ENCODE data around the gene SLC22A12. TPM values are rescaled to one million over a fixed set of nuclear protein-coding genes. Genes with fewer than 3 reads are reported as not detected.

The SLC22A12 gene
- total RNA-seq, 2 donors from 2014 or later = not detected

- intact Hi-C loops (cut with DNase I) = no loop called here
- DNase-seq (ENCODE audit: low spot score) = no peak
These were observed 23.9 kb downstream of the SLC22A12 start for GRCh38 chr11:64614917-64615316.

DNA sequence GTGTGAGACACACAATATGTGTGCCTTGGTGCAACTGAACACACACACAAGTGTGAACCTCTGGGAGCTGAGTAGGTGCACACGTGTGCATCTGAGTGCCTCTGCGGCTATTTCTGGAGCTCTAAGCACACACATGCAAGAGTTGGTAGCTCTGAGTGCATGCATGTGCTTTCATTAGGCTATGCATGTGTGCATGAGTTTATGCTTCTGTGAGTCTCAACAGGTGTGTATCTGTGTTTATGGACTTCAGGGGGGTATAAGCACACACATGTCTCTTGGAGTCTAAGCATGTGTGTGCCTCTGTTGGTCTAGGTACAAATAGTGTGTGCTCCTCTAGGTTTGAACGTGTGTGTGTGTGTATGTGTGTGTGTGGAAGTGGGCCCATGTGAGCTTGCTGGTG, 25.8 kb downstream of the SLC22A12 start:
- DNase-seq (ENCODE audit: low spot score) = no peak
- intact Hi-C loops (cut with DNase I) = no loop called here

DNA sequence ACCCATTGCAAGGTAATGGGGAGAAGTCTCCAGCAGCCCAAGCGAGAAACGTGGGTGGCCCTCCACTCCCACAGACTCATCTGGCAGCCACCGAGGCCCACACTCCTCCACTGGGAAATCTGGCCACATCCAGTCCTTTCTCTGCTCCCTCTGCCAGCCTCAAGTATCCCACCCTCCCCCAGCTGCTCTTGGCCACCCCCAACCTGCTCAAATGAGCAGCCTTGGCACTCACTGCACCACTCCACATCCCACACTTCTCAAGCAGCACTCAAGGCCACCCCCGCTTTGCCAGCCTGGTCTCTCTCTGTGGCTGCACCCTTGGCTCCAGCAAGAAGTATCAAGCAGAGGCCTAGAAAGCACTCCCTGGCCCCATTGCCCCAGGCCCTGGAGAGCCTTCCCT, 28.2 kb downstream of the SLC22A12 start:
- intact Hi-C loops (cut with DNase I) = no loop called here
- DNase-seq (ENCODE audit: low spot score) = no peak

- intact Hi-C loops (cut with DNase I) = no loop called here
- DNase-seq (ENCODE audit: low spot score) = no peak
These were observed 28.9 kb downstream of the SLC22A12 start for GRCh38 chr11:64619811-64620380.

GRCh38 chr11:64620381-64620971, 29.5 kb downstream of the SLC22A12 start:
- no peak for DNase-seq (ENCODE audit: low spot score)

GRCh38 chr11:64621283-64622019, 30.4 kb downstream of the SLC22A12 start:
- intact Hi-C loops (cut with DNase I) = no loop called here
- DNase-seq (ENCODE audit: low spot score) = no peak

More at GRCh38 chr11:64620381-64620971, 29.5 kb downstream of the SLC22A12 start:
- intact Hi-C loops (cut with DNase I) = no loop called here

- intact Hi-C loops (cut with DNase I) = no loop called here
- DNase-seq (ENCODE audit: low spot score) = no peak
These were observed 31.7 kb downstream of the SLC22A12 start for GRCh38 chr11:64622681-64623080.

- DNase-seq (ENCODE audit: low spot score) = no peak
- intact Hi-C loops (cut with DNase I) = no loop called here
These were observed 34.0 kb downstream of the SLC22A12 start for GRCh38 chr11:64624883-64625481.

DNA sequence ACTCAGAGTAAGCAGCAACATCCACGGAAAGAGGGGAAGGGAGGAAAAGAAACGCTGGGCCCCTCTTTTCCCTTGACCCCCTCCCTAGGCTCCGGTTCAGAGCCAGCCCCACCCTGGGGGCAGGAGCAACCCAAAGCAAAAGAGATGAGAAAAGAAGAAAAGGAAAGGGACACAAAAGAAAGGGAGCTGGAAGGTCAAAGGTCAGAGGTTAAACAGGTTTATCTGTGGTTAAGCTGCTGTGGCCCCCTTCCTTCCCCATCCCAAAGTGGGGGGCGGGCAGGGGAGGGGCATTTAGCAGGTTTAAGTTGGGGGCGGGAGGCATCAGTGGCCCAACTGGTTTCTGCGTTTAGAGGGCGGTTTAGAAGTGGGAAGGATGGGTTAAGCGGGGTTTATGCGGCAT, 35.6 kb downstream of the SLC22A12 start:
- no peak for DNase-seq (ENCODE audit: low spot score)
- intact Hi-C loops (cut with DNase I) = no loop called here

DNA sequence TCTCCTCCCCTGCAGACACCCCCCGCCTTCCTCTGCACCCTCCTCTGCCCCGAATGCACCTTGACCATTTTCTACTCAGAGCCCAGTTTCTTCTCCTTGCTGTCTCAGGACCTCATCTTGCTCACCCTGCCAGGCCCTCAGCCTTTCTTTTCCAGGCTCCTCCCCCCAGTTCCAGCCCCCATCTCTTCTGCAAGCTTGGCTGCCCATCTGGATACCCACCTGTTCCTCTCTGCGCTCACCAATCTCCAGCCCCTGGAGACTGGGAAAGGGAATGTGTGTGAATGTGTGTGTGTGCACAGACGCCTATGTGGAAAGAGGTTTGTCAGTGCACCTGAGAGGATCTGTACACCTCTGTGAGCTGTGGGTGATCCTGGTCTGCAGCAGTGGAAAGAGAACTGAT, 36.4 kb downstream of the SLC22A12 start:
- intact Hi-C loops (cut with DNase I) = no loop called here
- DNase-seq (ENCODE audit: low spot score) = no peak

DNA sequence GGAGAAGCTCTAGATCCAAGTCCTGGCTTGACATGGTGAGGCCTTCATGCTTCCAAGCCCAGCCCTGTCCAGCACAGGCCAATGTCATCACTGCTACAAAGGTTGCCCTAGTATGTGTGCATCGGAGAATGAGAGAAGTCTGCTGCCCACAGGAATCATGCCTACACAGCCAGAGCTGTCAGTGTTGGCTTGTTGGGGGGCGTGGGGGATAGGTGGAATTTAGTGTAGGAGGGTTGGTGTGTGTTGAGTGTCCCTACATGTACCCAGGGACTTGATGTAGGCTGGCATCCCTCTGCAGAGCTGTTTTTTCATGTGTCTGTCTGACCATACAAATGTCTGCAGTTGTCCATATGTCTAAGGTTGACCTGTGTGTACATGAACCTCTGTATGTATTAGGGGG, 37.6 kb downstream of the SLC22A12 start:
- no peak for DNase-seq (ENCODE audit: low spot score)
- intact Hi-C loops (cut with DNase I) = no loop called here

DNA sequence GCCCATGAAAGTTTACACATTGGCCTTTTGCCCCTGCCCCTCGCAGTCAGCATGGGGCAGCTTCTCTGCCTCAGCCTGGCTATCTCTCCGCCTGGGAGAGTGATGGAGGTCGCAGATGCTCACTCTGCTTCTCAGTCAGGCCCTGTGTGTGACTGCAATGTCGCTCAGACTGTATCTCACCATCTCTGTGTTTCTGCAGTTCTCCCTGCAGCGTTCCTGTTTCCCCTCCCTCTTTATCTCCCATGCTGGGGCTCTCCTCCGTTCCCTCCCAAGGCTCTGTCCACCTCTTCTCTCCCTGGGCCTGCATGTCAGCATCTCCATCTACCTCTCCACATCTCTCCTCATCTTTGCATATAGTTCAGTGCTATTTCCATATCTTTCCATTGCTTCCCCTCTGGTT, 38.1 kb downstream of the SLC22A12 start:
- intact Hi-C loops (cut with DNase I) = no loop called here
- no peak for DNase-seq (ENCODE audit: low spot score)

- no peak for DNase-seq (ENCODE audit: low spot score)
- intact Hi-C loops (cut with DNase I) = no loop called here
These were observed 39.0 kb downstream of the SLC22A12 start for GRCh38 chr11:64629796-64630562.

- DNase-seq (ENCODE audit: low spot score) = no peak
- intact Hi-C loops (cut with DNase I) = no loop called here
These were observed 40.7 kb downstream of the SLC22A12 start for GRCh38 chr11:64631675-64632074.

DNA sequence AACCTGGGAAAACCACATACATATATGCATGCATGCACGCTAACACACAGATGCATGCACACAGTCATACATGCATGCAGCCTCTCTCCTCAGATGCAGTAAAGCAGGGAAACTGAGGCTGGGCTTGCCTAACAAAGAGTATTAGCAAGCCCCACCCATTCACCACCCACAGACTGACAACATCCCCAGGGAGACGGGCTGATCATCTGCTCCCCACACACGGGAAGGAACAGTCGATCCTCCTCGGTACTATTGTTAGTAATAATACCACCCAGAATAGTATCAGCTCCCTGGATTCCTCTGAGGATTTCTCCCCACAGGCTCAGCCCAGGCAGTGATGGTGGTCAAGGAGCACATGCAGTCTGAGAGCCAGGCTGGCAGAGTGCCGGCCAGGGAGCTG, 41.2 kb downstream of the SLC22A12 start:
- DNase-seq (ENCODE audit: low spot score) = no peak
- intact Hi-C loops (cut with DNase I) = no loop called here

GRCh38 chr11:64632654-64633053, 41.6 kb downstream of the SLC22A12 start:
- DNase-seq (ENCODE audit: low spot score) = no peak
- intact Hi-C loops (cut with DNase I) = no loop called here

- no peak for DNase-seq (ENCODE audit: low spot score)
- intact Hi-C loops (cut with DNase I) = no loop called here
These were observed 42.6 kb downstream of the SLC22A12 start for GRCh38 chr11:64633555-64634159.

- intact Hi-C loops (cut with DNase I) = no loop called here
- DNase-seq (ENCODE audit: low spot score) = no peak
These were observed 46.5 kb downstream of the SLC22A12 start for GRCh38 chr11:64637334-64638017.
